AG20443 (cell line): ENCODE measurements around the gene COA1.
"Not testable (repeated sequence)": the region's sequence is repeated elsewhere in the genome, so short reads cannot be mapped to it uniquely, and the experiment has no call there.

Source experiments
- DNase-seq: peaks from one replicate; pipeline ENCODE4 v3.0.0; 2012; ENCODE audit warnings: low spot score, mixed read lengths

Gene COA1

DNA sequence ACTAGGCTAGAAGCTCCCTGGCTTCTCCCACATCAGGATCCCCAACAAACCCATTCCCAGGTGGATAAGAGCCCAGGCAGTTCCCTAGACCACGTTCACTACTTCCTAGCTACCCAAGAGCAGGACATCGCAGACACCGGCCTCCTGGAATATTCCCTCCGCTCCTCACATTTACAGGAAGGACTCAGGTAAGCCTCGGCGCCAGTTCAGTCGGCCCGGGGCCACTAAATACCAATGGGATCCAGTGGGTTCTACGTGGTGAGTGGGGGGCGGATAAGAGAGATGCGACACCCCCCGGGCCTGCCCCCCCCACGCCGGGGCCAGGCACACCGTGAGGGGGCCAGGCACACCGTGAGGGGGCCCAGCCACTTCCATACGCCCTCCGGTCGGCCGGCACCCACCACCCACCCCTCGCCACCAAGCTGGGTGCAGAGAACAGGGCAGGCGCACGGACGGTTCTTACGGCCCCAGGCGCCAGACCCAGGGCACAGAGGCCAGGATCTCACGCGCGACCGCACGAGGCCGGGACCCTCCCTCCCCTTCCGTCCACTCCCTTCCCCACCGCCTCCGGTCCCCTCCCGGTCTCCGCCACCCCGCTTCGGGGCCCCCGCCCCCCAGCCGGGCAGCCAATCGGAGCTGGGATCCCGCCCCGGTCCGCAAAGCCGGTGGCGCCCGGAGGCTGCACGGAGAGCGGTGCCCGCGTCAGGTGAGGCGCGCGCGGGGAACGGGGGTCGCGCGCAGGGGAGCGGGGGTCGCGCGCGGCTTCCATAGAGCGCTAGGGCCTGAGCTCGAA, 28.9 kb upstream of the COA1 start, which contains the start of gene BLVRA:
Gene BLVRA (plus strand): TSS at position 652 of the 793 bp plus-strand sequence. CDS start 12,479 bp downstream, outside the sequence.
- DNase-seq, result peak; percentile 91

DNA sequence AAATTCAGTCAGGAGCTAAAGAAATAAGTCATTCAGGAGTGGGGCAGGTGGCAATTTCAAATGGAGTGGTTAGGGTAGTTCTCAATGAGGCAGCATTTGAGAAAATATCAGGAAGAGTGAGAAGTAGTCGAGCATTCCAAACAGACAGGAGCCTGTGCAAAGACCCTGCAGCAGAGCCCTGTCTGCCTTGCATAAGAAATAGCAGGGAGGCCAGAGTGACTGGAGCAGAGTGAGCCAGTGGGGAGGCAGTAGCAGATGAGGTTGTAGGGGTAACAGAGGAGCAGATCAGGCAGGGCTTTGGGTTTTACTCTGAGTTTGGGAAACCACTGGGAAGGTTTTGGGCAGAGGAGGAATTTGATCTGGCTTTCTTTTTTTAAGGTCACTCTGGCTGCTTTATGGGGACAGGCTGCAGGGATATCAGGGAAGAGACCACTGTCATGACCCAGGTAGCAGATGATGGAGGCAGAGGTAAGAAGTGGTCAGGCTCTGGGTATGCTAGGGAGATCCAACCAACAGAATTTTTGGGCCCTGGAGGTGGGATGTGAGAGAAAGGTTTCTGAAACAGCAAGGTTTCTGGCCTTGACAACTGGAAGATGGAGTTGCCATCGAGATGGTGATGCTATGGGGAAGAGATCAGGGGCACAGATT, 27.9 kb upstream of the COA1 start:
- DNase-seq, result no peak

GRCh38 chr7:43756368-43757072, 27.2 kb upstream of the COA1 start:
- DNase-seq, result peak; percentile 89

GRCh38 chr7:43754596-43754995, 25.3 kb upstream of the COA1 start:
- no peak for DNase-seq

DNA sequence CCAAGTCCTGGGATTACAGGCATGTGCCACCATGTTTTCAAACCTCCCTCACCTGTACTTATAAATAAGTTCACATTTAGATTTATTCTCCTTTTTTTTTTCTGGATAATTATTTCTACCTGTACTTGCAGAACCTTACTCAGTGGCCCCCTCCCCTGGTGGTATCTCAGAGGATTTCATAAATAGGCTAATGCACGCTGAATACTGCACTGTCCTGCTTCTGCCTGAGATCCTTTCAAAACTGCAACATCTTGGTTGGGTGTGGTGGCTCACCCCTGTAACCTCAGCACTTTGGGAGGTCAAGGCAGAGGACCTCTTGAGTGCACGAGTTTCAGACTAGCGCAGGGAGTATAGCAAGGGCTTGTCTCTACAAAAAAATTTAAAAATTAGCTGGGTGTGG, 24.5 kb upstream of the COA1 start:
- DNase-seq, result no peak

DNA sequence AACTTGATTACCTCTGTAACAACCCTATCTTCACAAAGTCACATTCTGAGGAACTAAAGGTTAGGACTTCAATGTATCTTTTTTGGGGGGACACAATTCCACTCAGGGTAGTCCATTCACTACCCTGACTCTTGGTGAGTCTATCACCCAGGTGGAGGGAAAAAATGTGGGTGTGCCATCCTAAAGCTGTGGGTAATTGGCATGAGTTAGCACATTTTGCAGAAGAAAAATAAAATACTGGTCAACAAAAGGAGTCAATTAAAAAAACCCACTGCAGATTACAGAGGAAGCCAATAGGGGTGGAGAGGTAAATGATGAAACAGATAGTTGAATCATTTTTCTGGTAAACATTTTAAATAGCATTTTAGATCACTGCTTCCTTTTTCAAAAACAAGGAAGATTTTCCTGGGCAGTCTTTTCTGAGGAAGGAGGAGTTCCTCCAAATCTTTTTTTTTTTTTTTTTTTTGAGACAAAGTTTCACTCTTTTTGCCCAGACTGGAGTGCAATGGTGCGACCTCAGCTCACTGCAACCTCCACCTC, 24.0 kb upstream of the COA1 start:
- DNase-seq, result peak; percentile 48

- no peak for DNase-seq
Measured at GRCh38 chr7:43752411-43752810, 23.1 kb upstream of the COA1 start.

DNA sequence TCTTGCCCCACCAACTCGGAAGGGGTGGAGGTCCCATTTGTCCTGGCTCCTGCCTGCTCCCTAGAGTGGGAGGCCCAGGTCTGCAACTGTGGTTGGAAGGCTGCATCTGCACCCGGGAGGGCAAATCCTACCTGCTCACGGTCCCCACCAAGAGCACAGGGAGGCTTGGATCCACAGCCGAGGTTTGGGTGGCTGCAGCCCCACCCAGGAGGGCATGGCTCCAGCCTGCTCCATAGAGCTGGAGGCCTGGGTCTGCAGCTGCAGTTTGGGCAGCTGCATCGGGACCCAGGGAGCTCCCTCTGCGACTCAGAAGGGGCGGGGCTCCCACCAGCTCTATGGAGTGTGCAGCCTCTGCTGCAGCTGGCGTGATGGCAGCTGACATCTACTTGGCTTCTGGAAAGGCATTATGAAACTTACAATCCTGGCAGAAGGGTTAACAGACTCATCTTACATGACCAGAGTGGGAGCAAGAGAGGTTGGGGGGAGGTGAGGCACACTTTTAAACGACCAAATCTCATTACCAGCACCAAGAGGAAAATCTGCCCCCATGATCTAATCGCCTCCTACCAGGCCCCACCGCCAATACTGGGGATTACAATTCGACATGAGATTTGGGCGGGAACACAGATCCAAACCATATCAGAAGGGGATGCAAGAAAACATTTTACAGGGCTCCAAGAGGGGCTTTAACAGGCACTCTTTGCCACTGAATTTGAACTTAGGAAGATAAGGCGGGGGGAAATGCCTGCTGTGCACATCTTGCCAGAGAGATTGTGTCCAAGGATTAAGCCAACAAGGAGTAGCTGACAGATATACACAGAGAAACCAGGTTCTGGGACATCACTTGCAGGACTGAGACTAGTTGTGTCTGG, 20.9 kb upstream of the COA1 start:
- no peak for DNase-seq

DNA sequence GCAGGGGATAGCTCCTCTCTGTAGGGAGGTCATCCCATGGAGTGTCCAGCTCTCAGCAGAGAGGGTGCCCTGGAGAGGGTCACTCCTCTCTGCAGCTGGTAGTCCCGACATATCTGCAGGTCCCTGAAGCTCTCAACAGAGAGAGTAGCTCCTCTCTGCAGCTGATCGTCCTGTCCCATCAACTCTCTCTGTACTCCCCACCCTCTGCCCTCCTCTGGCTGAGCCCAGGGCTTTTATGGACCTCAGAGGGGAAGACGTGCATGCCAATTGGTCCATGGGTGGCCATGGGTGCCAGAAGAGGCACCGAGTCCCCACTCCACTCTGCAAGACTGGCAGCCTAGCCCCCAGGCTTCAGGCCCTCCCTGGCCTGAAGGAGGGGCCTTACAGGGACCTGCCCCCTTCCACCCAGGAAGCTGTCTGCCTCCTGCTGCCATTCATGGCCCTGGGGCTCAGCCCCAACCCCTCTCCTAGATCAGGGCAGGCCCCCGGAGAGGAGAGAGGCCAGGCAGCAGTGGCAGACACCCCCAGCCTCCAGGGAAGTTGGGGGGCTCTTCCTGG, 20.1 kb upstream of the COA1 start:
- no peak for DNase-seq

GRCh38 chr7:43747328-43748105, 18.2 kb upstream of the COA1 start:
- no peak for DNase-seq

- no peak for DNase-seq
Measured at GRCh38 chr7:43742692-43743091, 13.4 kb upstream of the COA1 start.

GRCh38 chr7:43737467-43738127, 8.3 kb upstream of the COA1 start:
- DNase-seq, result no peak

DNA sequence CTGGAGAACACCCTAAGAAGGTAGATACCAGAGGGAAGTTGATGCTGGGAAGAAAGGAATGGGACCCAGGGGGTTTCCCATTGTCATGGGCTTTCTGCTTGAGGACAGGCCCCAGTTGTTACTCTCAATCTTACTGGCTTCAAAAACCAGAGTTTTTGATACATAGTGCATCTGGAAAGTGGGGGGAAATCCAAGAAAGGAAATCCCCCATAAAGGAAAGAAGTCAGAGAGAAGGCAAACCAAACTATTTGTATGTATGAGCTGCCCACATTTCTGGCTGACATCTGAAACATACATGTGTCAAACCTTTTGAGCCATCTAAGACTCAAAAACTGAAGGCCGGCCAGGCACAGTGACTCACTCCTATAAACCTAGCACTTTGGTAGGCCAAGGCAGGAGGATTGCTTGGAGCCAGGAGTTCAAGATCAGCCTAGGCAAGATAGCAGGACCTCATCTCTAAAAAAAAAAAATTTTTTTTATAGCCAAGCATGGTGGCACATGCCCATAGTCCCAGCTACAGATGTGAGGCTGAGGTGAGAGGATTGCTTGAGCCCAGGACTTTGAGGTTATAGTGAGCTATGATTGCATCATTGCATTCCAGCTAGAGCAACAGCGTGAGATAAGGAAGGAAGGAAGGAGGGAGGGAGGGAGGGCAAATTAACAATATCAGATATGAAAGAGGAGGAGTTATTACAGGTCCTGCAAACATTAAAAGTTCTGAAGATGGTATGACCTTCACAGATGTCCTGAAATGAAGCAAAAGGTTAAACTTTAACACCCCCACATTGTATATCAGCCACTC, 6.7 kb upstream of the COA1 start:
- no peak for DNase-seq

DNA sequence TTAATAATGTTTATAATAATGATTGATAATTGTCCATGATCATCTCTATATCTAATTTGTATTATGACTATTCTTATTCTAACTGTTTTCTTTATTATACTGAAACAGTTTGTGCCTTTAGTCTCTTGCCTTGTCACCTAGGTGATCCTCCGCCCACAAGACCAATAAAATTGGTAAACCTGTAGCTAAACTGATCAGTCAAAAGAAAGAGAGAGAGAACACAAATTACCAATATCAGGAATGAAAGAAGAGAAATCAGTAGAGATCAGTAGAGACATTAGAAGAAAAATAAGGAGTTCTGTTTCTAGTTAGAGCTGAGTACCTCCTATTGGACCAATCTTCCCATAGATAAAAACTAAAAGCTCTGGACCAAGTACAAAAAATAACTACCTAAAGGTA, 6.1 kb upstream of the COA1 start:
- DNase-seq, result no peak

GRCh38 chr7:43734575-43735332, 5.4 kb upstream of the COA1 start:
- not testable (repeated sequence) for DNase-seq

- not testable (repeated sequence) for DNase-seq
Measured at GRCh38 chr7:43731494-43731893, 2.2 kb upstream of the COA1 start.

- DNase-seq, result no peak
Measured at GRCh38 chr7:43729924-43730248, 563 bp upstream of the COA1 start.

- no peak for DNase-seq
Measured at GRCh38 chr7:43727494-43727893, 1.8 kb downstream of the COA1 start.

DNA sequence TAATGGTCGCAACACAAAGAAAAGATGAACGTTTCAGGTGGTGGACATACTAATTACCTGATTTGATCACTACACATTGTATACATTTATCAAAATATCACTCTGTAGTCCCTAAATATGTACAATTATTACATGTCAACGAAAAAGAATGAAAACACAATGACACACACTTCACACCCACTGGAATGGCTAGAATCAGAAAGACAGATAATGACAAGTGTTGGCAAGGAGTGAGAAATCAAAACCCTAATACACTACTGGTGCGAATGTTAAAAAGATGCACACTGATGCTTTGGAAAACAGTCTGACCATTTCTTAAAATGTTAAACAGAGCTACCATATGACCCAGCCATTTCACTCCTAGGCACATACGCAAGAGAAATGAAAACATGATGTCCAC, 2.3 kb downstream of the COA1 start:
- DNase-seq, result no peak
